Epithelial cell of proximal tubule (primary cell): ENCODE results near the gene CUX1. TPM values are rescaled to one million over a fixed set of nuclear protein-coding genes. Genes with fewer than 3 reads are reported as not detected.
"Not testable (repeated sequence)": the region's sequence is repeated elsewhere in the genome, so short reads cannot be mapped to it uniquely, and the experiment has no call there.

Experiments used
- DNase-seq: peaks from one replicate; pipeline ENCODE4 v3.0.0-alpha.2; 2011; ENCODE audit warnings: low read depth
- H3K4me3 ChIP-seq: 2 replicates; pipeline ENCODE4 v1.5.1; 2011; ENCODE audit warnings: low read depth, mild to moderate bottlenecking, low read length
- total RNA-seq: library from RNA; depleted of rRNA; stranded (reverse); fragments of >200 nt; gene quantifications from 2 replicates; pipeline ENCODE4 v1.2.3, GENCODE V29; 2015
- TF ChIP-seq, protein P1 (sequence below): conservative IDR thresholded peaks from 2 replicates; pipeline ENCODE4 v1.5.1; 2012; ENCODE audit warnings: low read depth, mild to moderate bottlenecking, low read length

CUX1 gene
- total RNA-seq, 1 donor from 2014 or later = 37.3 TPM

DNA sequence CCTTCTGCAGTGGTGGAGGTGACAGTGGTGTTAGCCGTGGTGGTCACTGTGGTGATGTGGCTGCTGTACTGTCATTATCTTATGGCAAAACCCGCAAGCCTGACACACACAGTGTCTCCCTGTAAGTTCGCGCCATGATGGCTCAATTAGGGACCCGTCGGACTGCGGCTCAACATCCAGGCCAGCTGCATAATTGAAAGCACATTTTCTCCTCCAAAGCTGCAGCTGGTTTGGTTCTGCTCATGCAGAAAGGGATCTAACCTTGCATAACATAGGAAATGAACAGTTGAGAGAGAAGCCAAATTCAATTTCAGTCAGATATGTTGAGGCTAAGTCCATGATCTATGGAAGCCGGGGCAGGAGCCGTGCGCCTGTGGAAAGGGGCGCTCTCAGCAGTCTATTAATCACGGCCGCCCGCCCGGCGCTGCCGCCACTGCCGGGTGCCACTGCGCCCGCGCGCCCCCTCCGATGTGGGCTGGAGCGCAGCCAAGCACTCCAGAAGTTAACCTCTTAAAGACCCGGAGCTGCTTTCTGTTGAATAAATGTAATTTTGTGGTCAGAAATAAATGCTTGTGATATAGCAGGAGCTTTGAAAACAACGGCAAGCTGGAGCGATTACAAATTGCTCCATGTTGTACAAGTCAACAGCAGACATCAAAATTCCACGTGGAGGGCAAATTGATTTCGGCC lies 227.7 kb downstream of the CUX1 start:
- DNase-seq = no peak
- H3K4me3 ChIP-seq = peak overlapping the region; percentile 30
- TF ChIP-seq, protein P1, sequence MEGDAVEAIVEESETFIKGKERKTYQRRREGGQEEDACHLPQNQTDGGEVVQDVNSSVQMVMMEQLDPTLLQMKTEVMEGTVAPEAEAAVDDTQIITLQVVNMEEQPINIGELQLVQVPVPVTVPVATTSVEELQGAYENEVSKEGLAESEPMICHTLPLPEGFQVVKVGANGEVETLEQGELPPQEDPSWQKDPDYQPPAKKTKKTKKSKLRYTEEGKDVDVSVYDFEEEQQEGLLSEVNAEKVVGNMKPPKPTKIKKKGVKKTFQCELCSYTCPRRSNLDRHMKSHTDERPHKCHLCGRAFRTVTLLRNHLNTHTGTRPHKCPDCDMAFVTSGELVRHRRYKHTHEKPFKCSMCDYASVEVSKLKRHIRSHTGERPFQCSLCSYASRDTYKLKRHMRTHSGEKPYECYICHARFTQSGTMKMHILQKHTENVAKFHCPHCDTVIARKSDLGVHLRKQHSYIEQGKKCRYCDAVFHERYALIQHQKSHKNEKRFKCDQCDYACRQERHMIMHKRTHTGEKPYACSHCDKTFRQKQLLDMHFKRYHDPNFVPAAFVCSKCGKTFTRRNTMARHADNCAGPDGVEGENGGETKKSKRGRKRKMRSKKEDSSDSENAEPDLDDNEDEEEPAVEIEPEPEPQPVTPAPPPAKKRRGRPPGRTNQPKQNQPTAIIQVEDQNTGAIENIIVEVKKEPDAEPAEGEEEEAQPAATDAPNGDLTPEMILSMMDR = no peak

GRCh38 chr7:102045681-102046372 lies 228.4 kb downstream of the CUX1 start:
- no peak overlapping the region for H3K4me3 ChIP-seq
- TF ChIP-seq, protein P1 = no peak
- DNase-seq = no peak

- no peak overlapping the region for H3K4me3 ChIP-seq
- TF ChIP-seq, protein P1 = no peak
- DNase-seq = no peak
Measured at GRCh38 chr7:102046373-102047117, 229.1 kb downstream of the CUX1 start.

DNA sequence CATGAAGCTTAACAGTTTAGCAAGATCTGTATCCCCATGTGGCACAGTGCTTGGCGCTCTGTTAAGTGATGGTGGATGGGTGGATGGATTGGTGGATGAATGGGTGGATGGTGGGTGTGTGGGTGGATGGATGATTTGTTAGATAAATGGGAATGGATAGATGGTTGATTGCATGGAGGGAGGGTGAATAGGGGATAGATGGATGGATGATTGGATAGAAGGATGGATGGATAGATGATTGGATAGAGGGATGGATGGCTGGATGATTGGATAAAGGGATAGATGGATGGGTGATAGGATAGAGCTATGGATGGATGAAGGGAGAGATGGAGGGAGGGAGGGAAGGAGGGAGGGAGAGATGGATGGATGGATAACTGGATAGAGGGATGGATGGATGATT lies 229.7 kb downstream of the CUX1 start:
- DNase-seq = no peak
- TF ChIP-seq, protein P1 = no peak
- H3K4me3 ChIP-seq = no peak overlapping the region

DNA sequence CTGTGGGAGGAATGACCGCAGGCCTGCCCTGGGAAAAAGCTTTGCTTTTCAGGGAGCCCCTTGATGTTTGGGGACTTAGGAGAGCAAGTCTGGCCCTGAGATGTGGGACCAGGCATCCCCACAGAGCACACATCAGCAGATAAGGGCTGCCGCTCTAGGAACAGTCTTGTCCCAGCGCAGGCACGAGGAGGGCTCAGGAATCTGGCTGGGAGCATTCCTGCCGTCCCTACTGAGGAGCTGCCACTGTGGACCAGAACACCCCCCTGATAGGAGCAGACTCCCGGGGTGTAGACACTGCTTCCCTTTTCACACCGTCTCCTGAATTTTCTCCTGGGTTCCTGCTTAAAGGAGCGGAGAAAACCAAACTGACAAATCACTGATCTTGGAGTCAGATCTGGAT lies 232.3 kb downstream of the CUX1 start:
- DNase-seq = no peak
- TF ChIP-seq, protein P1 = no peak
- H3K4me3 ChIP-seq = no peak overlapping the region

DNA sequence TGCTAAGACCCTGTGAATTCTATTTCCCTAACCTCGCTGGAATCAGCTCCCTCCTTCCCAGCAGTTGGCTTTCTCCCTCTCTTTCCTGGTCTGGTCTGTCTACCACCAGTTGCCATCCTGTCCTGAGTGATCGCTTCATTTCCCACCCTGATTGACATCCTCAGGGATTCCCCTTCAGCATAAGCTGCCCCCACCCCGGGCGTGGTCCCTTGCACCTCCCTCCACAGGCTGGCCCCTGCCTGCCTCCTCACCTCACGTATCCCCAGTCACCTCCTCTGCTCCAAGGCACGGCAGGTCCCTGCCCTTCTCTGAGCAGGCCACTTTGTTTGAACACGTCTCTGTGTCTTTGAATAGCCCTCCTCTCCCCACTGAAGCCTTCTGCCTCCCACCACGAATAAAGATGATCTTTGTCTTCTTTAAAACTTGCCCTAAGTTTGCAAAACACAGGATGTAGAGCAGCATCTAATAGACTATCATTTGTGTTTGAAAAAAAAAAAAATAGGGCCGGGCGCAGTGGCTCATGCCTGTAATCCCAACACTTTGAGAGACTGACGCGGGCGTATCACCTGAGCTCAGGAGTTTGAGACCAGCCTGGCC lies 233.5 kb downstream of the CUX1 start:
- DNase-seq = no peak
- TF ChIP-seq, protein P1 = no peak
- H3K4me3 ChIP-seq = no peak overlapping the region

DNA sequence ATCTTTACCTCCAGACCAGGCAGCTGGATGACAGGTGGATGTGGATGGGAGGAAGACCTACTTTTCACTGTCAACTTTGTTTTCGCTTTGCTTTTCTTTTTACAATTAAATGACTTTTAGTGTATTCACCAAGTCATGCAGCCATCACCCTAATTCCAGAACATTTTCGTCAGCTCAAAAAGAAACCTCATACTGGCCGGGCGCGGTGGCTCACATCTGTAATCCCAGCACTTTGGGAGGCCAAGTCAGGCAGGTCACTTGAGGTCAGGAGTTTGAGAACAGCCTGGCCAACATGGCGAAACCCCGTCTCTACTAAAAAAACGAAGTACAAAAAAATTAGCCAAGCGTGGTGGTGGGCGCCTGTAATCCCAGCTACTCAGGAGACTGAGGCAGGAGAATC lies 234.3 kb downstream of the CUX1 start:
- not testable (repeated sequence) for DNase-seq, H3K4me3 ChIP-seq
